Measurements from ENCODE around the gene FLOT2. TPM values are rescaled to one million over a fixed set of nuclear protein-coding genes. Genes with fewer than 3 reads are reported as not detected.

Gene FLOT2
- total and polyA plus RNA-seq, 2 of the 8 experiments (the other 6 are each of a cell fraction or from before 2014, with no cell fraction given) = 116 to 189 TPM

- TF ChIP-seq NANOG (IDR thresholded peaks at IDR 0.05; ENCODE audit: insufficient read depth, low read depth, low read length, poor library complexity, severe bottlenecking) (no peak), NRF1 (IDR thresholded peaks at IDR 0.05; ENCODE audit: low read depth, low read length) (no peak), GTF2F1 (IDR thresholded peaks at IDR 0.05; ENCODE audit: borderline replicate concordance, low read depth, low read length) (no peak), ATF2 (IDR thresholded peaks at IDR 0.05; ENCODE audit: low read length) (no peak)
Measured at GRCh38 chr17:28878158-28878910, 19.2 kb downstream of the FLOT2 start (continued).

Data from H1 (cell line).